HCT116 (cell line): Measurements from ENCODE around the gene ADAM10. TPM values are rescaled to one million over a fixed set of nuclear protein-coding genes. Genes with fewer than 3 reads are reported as not detected.

Source experiments
- ATAC-seq: fragments of 200-7000 bp; cut with Tn5 transposase; 2 replicates; pipeline ENCODE4 v1.9.1; 2020; ENCODE audit warnings: mild to moderate bottlenecking, moderate library complexity
- BruUV-seq: library from RNA; stranded (reverse); fragments of 400-500 nt; replicated peaks from 2 replicates; lab custom pipeline; 2021; lab: Mats Ljungman, UMichigan
- CTCF ChIA-PET: fragments of 300-600 bp; sonication (Branson Sonifier 250); formaldehyde crosslinking; loops from one replicate; lab custom pipeline; 2021; ENCODE audit warnings: antibody characterized with exemption; lab: Charles Lee
- POLR2A ChIA-PET: fragments of 300-600, 350-600 bp; sonication (Branson Sonifier 250); formaldehyde crosslinking; loops from one replicate; lab custom pipeline; 2021; ENCODE audit warnings: antibody characterized with exemption; lab: Charles Lee
- RAD21 ChIA-PET, 2 experiments: fragments of 300-600 bp; sonication (Branson Sonifier 250); formaldehyde crosslinking; loops; one replicate each; lab custom pipeline; 2023; ENCODE audit warnings: low total read pairs in 2 of 2; ENCODE audit not compliant: uncharacterized antibody in 2 of 2, unreplicated experiment in 2 of 2, low non-redundant PET in 1 of 2; lab: Charles Lee
- DNase-seq: peaks from one replicate; pipeline ENCODE4 v3.0.0-alpha.2; 2010; ENCODE audit warnings: low read depth, low spot score
- H2AFZ ChIP-seq: fragments of 200-600 bp; shearing (Covaris generic), sonication (generic); 2 replicates; pipeline ENCODE4 v1.6.1; 2017; ENCODE audit warnings: low read depth, mixed run types, mixed read lengths, antibody characterized with exemption, low read length; ENCODE audit not compliant: poor library complexity, severe bottlenecking
- H3K27ac ChIP-seq: 2 replicates; pipeline ENCODE4 v1.5.1; 2012; ENCODE audit warnings: low read depth, low read length
- H3K27me3 ChIP-seq: fragments of 200-600 bp; sonication (generic); 2 replicates; pipeline ENCODE4 v1.6.1; 2016; ENCODE audit warnings: mixed run types, low read length, mixed read lengths; ENCODE audit not compliant: insufficient read depth
- H3K36me3 ChIP-seq, 2 experiments: fragments of 200-500 bp in 1 of 2; fragments of 200-600 bp in 1 of 2; sonication (Bioruptor generic) in 1 of 2; sonication (generic) in 1 of 2; 2 replicates each; pipeline versions ENCODE4 v1.5.1 to v1.6.1; 2014 to 2016; ENCODE audit warnings: low read length in 2 of 2, inconsistent platforms in 1 of 2, mixed read lengths in 1 of 2, mixed run types in 1 of 2; ENCODE audit not compliant: insufficient read depth in 2 of 2, control insufficient read depth in 1 of 2
- H3K4me1 ChIP-seq, 2 experiments: fragments of 200-600 bp in 1 of 2; sonication (generic) in 1 of 2; 2 replicates each; pipeline versions ENCODE4 v1.5.1 to v1.6.1; 2012 to 2017; ENCODE audit warnings: low read length in 2 of 2, inconsistent platforms in 1 of 2, mild to moderate bottlenecking in 1 of 2, mixed read lengths in 1 of 2, mixed run types in 1 of 2, moderate library complexity in 1 of 2; ENCODE audit not compliant: insufficient read depth in 2 of 2, control insufficient read depth in 1 of 2
- H3K4me2 ChIP-seq: fragments of 200-600 bp; sonication (generic); 2 replicates; pipeline ENCODE4 v1.6.1; 2017; ENCODE audit warnings: mixed run types, low read length, mixed read lengths
- H3K4me3 ChIP-seq, 2 experiments: fragments of 200-600 bp in 1 of 2; sonication (generic) in 1 of 2; replicated peaks in 1 of 2; 2 replicates each; pipeline ENCODE4 v1.5.1; 2011 to 2016; ENCODE audit warnings: low read length in 2 of 2, control low read depth in 1 of 2, low read depth in 1 of 2, mild to moderate bottlenecking in 1 of 2, mixed read lengths in 1 of 2, mixed run types in 1 of 2
- H3K79me2 ChIP-seq: fragments of 200-600 bp; sonication (generic); 2 replicates; pipeline ENCODE4 v1.6.1; 2017; ENCODE audit warnings: mild to moderate bottlenecking, mixed run types, low read length, moderate library complexity, mixed read lengths; ENCODE audit not compliant: insufficient read depth
- H3K9ac ChIP-seq: fragments of 200-600 bp; sonication (generic); 2 replicates; pipeline ENCODE4 v1.6.1; 2016; ENCODE audit warnings: low read length, mixed read lengths
- H3K9me2 ChIP-seq: fragments of 200-600 bp; sonication (generic), shearing (Covaris generic); 2 replicates; pipeline ENCODE4 v1.6.1; 2017; ENCODE audit warnings: mixed run types, mild to moderate bottlenecking, moderate library complexity; ENCODE audit not compliant: insufficient read depth
- H3K9me3 ChIP-seq, 2 experiments: fragments of 200-500 bp in 1 of 2; fragments of 200-600 bp in 1 of 2; sonication (Bioruptor generic) in 1 of 2; sonication (generic) in 1 of 2; 2 replicates each; pipeline ENCODE4 v1.6.1; 2014 to 2017; ENCODE audit warnings: low read length in 2 of 2, mixed read lengths in 2 of 2, inconsistent platforms in 1 of 2, low read depth in 1 of 2, mild to moderate bottlenecking in 1 of 2, mixed run types in 1 of 2, moderate library complexity in 1 of 2; ENCODE audit not compliant: control insufficient read depth in 1 of 2, insufficient read depth in 1 of 2
- H4K20me1 ChIP-seq: fragments of 200-600 bp; sonication (generic), shearing (Covaris generic); 2 replicates; pipeline ENCODE4 v1.6.1; 2017; ENCODE audit warnings: mixed run types, mild to moderate bottlenecking, moderate library complexity; ENCODE audit not compliant: insufficient read depth
- CTCF ChIP-seq, 3 experiments: fragments of 200-600 bp in 1 of 3; sonication (generic) in 1 of 3; IDR thresholded peaks in 2 of 3; conservative IDR thresholded peaks in 1 of 3; 2 replicates each; pipeline ENCODE4 v1.5.1; 2012 to 2017; ENCODE audit warnings: low read depth in 2 of 3, low read length in 2 of 3, antibody characterized with exemption in 1 of 3, borderline replicate concordance in 1 of 3, control low read depth in 1 of 3, mild to moderate bottlenecking in 1 of 3, mixed read lengths in 1 of 3, mixed run types in 1 of 3, moderate library complexity in 1 of 3; ENCODE audit not compliant: insufficient read depth in 1 of 3
- ELF1 ChIP-seq: IDR thresholded peaks from 2 replicates; pipeline ENCODE4 v1.6.1; 2012; ENCODE audit warnings: low read depth, borderline replicate concordance
- EZH2 ChIP-seq: fragments of 200-600 bp; sonication (generic); IDR thresholded peaks from 2 replicates; pipeline ENCODE4 v1.6.1; 2017; ENCODE audit warnings: antibody characterized with exemption, mixed run types
- EZH2phosphoT487 ChIP-seq: fragments of 200-600 bp; IDR thresholded peaks from 2 replicates; pipeline ENCODE4 v1.6.1; 2018; ENCODE audit warnings: antibody characterized with exemption, borderline replicate concordance
- FOSL1 ChIP-seq: IDR thresholded peaks from 2 replicates; pipeline ENCODE4 v1.6.1; 2012; ENCODE audit warnings: low read depth
- MAX ChIP-seq: IDR thresholded peaks from 2 replicates; pipeline ENCODE4 v1.6.1; 2012
- POLR2A ChIP-seq: IDR thresholded peaks from 2 replicates; pipeline ENCODE4 v1.7.0; 2011; ENCODE audit warnings: borderline replicate concordance; ENCODE audit not compliant: insufficient read depth, insufficient read length; ENCODE audit errors: extremely low read depth
- POLR2AphosphoS5 ChIP-seq: IDR thresholded peaks from 2 replicates; pipeline ENCODE4 v1.6.1; 2011; ENCODE audit warnings: mild to moderate bottlenecking, low read depth, low read length, moderate library complexity
- RAD21 ChIP-seq: IDR thresholded peaks from 2 replicates; pipeline ENCODE4 v1.6.1; 2012; ENCODE audit warnings: low read depth, mild to moderate bottlenecking
- SP1 ChIP-seq: IDR thresholded peaks from 2 replicates; pipeline ENCODE4 v1.6.1; 2012; ENCODE audit warnings: low read depth
- SRF ChIP-seq: IDR thresholded peaks from 2 replicates; pipeline ENCODE4 v1.6.1; 2012; ENCODE audit warnings: low read depth
- TCF7L2 ChIP-seq: IDR thresholded peaks from 2 replicates; pipeline ENCODE4 v1.7.0; 2011; ENCODE audit warnings: borderline replicate concordance, inconsistent platforms; ENCODE audit not compliant: insufficient read depth, insufficient read length; ENCODE audit errors: extremely low read depth
- YY1 ChIP-seq: IDR thresholded peaks from 2 replicates; pipeline ENCODE4 v1.6.1; 2011; ENCODE audit warnings: low read length, low read depth, moderate library complexity, mild to moderate bottlenecking; ENCODE audit not compliant: insufficient replicate concordance; ENCODE audit errors: extremely low read depth
- intact Hi-C: fragments of 100-400 bp; cut with micrococcal nuclease; formaldehyde crosslinking; loops from 2 replicates; pipeline ENCODE4 v1.10.0; 2022
- total RNA-seq: library from RNA; stranded (reverse); gene quantifications from one replicate; pipeline ENCODE4 v1.2.1, GENCODE V29; 2021; ENCODE audit not compliant: unreplicated experiment

ADAM10 gene
- total RNA-seq, 1 experiment from 2014 or later = 158 TPM

GRCh38 chr15:58590926-58591325 lies 158.6 kb downstream of the ADAM10 start:
- Histone ChIP-seq H4K20me1 (no peaks in the 10 kb centered on the region), H3K9me2 (no peaks in the 10 kb centered on the region), H3K27ac (no peak overlapping the region), H3K79me2 (no peaks in the 10 kb centered on the region), H3K36me3 (no peaks in the 10 kb centered on the region), H3K4me2 (no peak overlapping the region), H2AFZ (no peak overlapping the region), H3K4me3 (no peak overlapping the region), H3K4me1 (no peaks in the 10 kb centered on the region), H3K27me3 (no peaks in the 10 kb centered on the region), H3K9ac (no peak overlapping the region), H3K9me3 (no peaks in the 10 kb centered on the region)
- ChIA-PET RAD21 (no interaction called here), CTCF (no interaction called here), POLR2A (no interaction called here)
- BruUV-seq = no TSS peak
- intact Hi-C loops = no loop called here
- TF ChIP-seq SP1 = no peak
- TF ChIP-seq CTCF (IDR thresholded peaks at IDR 0.05 in 2 of 3, conservative IDR thresholded peaks at IDR 0.05 in 1 of 3; ENCODE audit: borderline replicate concordance in 1 of 3, insufficient read depth in 1 of 3, low read depth in 2 of 3, low read length in 2 of 3) = no peak
- TF ChIP-seq EZH2phosphoT487 = no peak
- no peak for TF ChIP-seq MAX
- TF ChIP-seq POLR2A = no peak
- TF ChIP-seq EZH2 = no peak
- no peak for TF ChIP-seq RAD21
- TF ChIP-seq FOSL1 = no peak
- no peak for TF ChIP-seq TCF7L2
- no peak for TF ChIP-seq POLR2AphosphoS5
- TF ChIP-seq YY1 = no peak
- TF ChIP-seq SRF = no peak
- no peak for TF ChIP-seq ELF1
- ATAC-seq = no peak
- no peak for DNase-seq
